Uterus (tissue), 2 donors: ENCODE measurements around the gene GLS.

Source experiments
- POLR2A ChIP-seq, 2 donors: fragments of 450-650 bp; IDR thresholded peaks; one replicate each; pipeline ENCODE4 v1.6.1; 2016; ENCODE audit warnings: antibody characterized with exemption in 2 of 2, mild to moderate bottlenecking in 1 of 2, moderate library complexity in 1 of 2
- TF ChIP-seq, protein P1 (sequence below), 4 experiments: fragments of 200-600 bp in 2 of 4; fragments of 450-650 bp in 2 of 4; sonication (generic) in 2 of 4; IDR thresholded peaks; one replicate each; pipeline ENCODE4 v1.5.1; 2016 to 2019; ENCODE audit warnings: antibody characterized with exemption in 4 of 4, mild to moderate bottlenecking in 2 of 4, moderate library complexity in 1 of 4

DNA sequence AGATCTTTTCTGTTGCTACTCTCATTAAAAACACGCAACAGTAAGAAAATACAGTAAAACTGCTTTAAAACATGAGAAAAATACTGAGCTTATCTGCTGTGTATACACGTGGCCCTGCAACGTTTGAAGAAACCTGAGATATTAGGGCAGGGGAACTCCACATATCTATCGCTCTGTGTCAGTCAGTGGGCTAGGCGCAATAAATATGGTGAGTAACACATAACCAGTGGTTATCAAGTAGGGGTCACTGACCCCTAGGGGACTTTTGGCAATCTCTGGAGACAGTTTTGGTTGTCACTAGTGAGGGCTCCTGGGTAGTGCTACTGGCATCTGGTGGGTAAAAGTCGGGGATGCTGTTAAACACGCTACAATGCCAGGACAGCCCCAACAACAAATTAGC is 118.4 kb downstream of the GLS start:
- TF ChIP-seq, protein P1, sequence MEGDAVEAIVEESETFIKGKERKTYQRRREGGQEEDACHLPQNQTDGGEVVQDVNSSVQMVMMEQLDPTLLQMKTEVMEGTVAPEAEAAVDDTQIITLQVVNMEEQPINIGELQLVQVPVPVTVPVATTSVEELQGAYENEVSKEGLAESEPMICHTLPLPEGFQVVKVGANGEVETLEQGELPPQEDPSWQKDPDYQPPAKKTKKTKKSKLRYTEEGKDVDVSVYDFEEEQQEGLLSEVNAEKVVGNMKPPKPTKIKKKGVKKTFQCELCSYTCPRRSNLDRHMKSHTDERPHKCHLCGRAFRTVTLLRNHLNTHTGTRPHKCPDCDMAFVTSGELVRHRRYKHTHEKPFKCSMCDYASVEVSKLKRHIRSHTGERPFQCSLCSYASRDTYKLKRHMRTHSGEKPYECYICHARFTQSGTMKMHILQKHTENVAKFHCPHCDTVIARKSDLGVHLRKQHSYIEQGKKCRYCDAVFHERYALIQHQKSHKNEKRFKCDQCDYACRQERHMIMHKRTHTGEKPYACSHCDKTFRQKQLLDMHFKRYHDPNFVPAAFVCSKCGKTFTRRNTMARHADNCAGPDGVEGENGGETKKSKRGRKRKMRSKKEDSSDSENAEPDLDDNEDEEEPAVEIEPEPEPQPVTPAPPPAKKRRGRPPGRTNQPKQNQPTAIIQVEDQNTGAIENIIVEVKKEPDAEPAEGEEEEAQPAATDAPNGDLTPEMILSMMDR (IDR thresholded peaks at IDR 0.05): no peak
- no peak for TF ChIP-seq POLR2A (IDR thresholded peaks at IDR 0.05)
